ENCODE data around the gene NDUFB10. TPM values are rescaled to one million over a fixed set of nuclear protein-coding genes. Genes with fewer than 3 reads are reported as not detected.

Gene NDUFB10
- total and polyA plus RNA-seq, 2 donors from 2014 or later, result 123 to 432 TPM

DNA sequence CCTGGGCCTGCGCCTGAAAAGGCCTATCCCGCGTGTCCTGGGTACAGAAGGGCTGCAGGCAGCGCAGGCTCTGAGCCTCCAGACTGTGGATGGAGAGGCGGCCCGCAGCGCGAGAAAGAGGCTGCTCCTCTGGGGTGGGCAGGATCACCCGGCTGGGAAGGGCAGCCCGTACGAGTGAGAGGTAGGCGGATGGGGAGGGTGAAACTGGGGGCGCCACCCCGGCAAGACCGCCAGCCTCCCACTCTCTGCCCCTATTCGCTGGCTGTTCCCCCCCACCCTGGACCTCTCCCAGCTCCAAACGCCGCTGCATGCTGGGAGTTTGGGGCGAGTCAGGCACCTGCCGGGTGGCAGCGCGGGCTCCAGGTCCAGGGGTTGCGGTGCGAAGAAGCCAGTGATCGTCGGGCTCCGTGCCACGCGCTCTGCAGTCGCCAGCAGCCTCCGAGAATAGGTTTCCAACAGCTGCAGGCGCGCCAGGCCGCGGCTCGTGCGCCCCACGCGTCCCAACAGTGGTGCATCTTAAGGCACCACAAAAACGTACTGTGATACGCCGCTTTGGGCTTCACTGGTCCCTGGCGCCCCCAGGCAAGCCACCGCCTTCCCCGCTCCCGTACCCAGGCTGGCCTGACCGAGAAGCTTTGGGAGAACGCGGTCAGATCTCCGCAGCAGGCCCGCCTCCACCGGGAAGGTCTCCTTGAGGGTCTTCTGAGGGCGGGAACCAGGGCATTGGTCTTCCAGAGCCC, 20.9 kb downstream of the NDUFB10 start:
- Histone ChIP-seq H3K36me3 (ENCODE audit: control insufficient read depth in 2 of 3, insufficient read depth in 3 of 3, low read length in 3 of 3) (peaks cover 0 to 14% (median 10%) of the 10 kb centered on the region in 3 donors), H3K27ac (ENCODE audit: low read depth in 2 of 2, low read length in 2 of 2) (no peak overlapping the region), H3K4me3 (ENCODE audit: low read length in 3 of 3) (no peak overlapping the region), H3K9me3 (ENCODE audit: control insufficient read depth in 2 of 3, insufficient read depth in 1 of 3, low read length in 3 of 3) (no peaks in the 10 kb centered on the region), H3K27me3 (ENCODE audit: control insufficient read depth, insufficient read depth, low read length) (peaks cover 34% of the 10 kb centered on the region), H3K4me1 (ENCODE audit: control insufficient read depth in 2 of 3, insufficient read depth in 2 of 3, low read depth in 1 of 3, low read length in 3 of 3) (peaks cover 0 to 15% (median 5%) of the 10 kb centered on the region in 3 donors), H3K9ac (ENCODE audit: low read length in 3 of 3) (no peak overlapping the region)
- TF ChIP-seq, protein P1, sequence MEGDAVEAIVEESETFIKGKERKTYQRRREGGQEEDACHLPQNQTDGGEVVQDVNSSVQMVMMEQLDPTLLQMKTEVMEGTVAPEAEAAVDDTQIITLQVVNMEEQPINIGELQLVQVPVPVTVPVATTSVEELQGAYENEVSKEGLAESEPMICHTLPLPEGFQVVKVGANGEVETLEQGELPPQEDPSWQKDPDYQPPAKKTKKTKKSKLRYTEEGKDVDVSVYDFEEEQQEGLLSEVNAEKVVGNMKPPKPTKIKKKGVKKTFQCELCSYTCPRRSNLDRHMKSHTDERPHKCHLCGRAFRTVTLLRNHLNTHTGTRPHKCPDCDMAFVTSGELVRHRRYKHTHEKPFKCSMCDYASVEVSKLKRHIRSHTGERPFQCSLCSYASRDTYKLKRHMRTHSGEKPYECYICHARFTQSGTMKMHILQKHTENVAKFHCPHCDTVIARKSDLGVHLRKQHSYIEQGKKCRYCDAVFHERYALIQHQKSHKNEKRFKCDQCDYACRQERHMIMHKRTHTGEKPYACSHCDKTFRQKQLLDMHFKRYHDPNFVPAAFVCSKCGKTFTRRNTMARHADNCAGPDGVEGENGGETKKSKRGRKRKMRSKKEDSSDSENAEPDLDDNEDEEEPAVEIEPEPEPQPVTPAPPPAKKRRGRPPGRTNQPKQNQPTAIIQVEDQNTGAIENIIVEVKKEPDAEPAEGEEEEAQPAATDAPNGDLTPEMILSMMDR (IDR thresholded peaks at IDR 0.05; ENCODE audit: borderline replicate concordance, extremely low read depth, insufficient read depth), result no peak
- no peak for FAIRE-seq
- intact Hi-C loops (cut with DNase I), result no loop called here
- DNase-seq, result peak in 1 of 5 donors; percentile 18

DNA sequence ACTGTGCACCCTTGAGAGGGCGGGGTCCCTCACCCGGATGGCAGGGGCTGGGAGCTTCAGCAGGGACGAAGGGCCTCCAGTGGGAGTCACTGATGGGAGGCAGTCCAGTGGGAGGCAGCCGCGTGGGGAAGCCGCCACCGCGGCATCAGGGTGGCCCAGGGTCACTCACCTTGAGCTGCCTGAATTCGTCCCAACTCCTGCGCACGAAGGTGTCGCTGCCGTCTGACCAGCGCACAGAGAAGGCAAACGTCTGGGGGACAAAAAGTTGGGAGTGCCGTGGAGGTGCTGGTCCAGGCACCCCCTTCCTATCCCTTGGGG, 21.4 kb downstream of the NDUFB10 start:
- FAIRE-seq (no peak), DNase-seq (no peak)
- TF ChIP-seq, protein P1 (IDR thresholded peaks at IDR 0.05; ENCODE audit: borderline replicate concordance, extremely low read depth, insufficient read depth), result no peak
- Histone ChIP-seq H3K9me3 (ENCODE audit: control insufficient read depth in 2 of 3, insufficient read depth in 1 of 3, low read length in 3 of 3) (no peaks in the 10 kb centered on the region), H3K27ac (ENCODE audit: low read depth in 2 of 2, low read length in 2 of 2) (no peak overlapping the region), H3K27me3 (ENCODE audit: control insufficient read depth, insufficient read depth, low read length) (peaks cover 34% of the 10 kb centered on the region), H3K4me1 (ENCODE audit: control insufficient read depth in 2 of 3, insufficient read depth in 2 of 3, low read depth in 1 of 3, low read length in 3 of 3) (peaks cover 0 to 18% (median 8%) of the 10 kb centered on the region in 3 donors), H3K9ac (ENCODE audit: low read length in 3 of 3) (no peak overlapping the region), H3K36me3 (ENCODE audit: control insufficient read depth in 2 of 3, insufficient read depth in 3 of 3, low read length in 3 of 3) (peaks cover 0 to 13% (median 11%) of the 10 kb centered on the region in 3 donors), H3K4me3 (ENCODE audit: low read length in 3 of 3) (no peak overlapping the region)
- intact Hi-C loops (cut with DNase I), result no loop called here

DNA sequence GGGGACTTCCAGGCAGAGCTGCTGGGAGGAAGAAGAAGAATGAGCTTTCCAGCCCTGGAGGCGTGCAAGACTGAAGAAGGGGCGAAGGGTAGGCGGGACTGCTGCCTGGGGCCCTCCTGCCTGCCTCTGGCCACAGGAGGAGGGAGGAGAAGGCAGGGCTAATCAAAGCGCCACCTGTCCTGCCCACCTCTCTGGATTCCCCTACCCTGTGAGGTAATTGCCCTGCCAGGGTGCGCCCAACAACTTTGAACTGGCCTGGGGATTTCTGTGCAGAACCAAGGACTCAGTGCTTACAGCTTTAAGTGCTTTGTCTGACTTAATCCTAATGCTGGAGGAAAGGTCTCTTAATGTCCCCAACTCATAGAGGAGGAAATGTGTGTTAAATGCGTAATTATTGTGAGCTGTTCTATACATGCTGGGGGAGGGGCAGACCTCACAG, 22.1 kb downstream of the NDUFB10 start, which contains the start of gene NOXO1:
Gene NOXO1, minus strand, starts transcription at position 72 of the 439 bp plus-strand sequence. CDS start 290 bp downstream, outside the sequence.
- Histone ChIP-seq H3K9me3 (ENCODE audit: control insufficient read depth in 2 of 3, insufficient read depth in 1 of 3, low read length in 3 of 3) (no peaks in the 10 kb centered on the region), H3K36me3 (ENCODE audit: control insufficient read depth in 2 of 3, insufficient read depth in 3 of 3, low read length in 3 of 3) (peaks cover 0 to 12% (median 10%) of the 10 kb centered on the region in 3 donors), H3K27me3 (ENCODE audit: control insufficient read depth, insufficient read depth, low read length) (peaks cover 34% of the 10 kb centered on the region), H3K9ac (ENCODE audit: low read length in 3 of 3) (no peak within 1 kb of the TSS), H3K27ac (ENCODE audit: low read depth in 2 of 2, low read length in 2 of 2) (no peak within 1 kb of the TSS), H3K4me3 (ENCODE audit: low read length in 3 of 3) (no peak within 1 kb of the TSS), H3K4me1 (ENCODE audit: control insufficient read depth in 2 of 3, insufficient read depth in 2 of 3, low read depth in 1 of 3, low read length in 3 of 3) (peaks cover 0 to 18% (median 8%) of the 10 kb centered on the region in 3 donors)
- DNase-seq (no peak), FAIRE-seq (no peak)
- TF ChIP-seq, protein P1 (IDR thresholded peaks at IDR 0.05; ENCODE audit: borderline replicate concordance, extremely low read depth, insufficient read depth), result no peak
- intact Hi-C loops (cut with DNase I), result no loop called here
